Heart left ventricle (tissue), 16 donors: ENCODE measurements around the gene NLGN2. TPM values are rescaled to one million over a fixed set of nuclear protein-coding genes. Genes with fewer than 3 reads are reported as not detected.

ENCODE experiments used
- ATAC-seq, 4 donors: fragments of 200-7000 bp; cut with Tn5 transposase; one replicate each; pipeline ENCODE4 v1.9.1; 2020 to 2022; ENCODE audit warnings: moderate library complexity in 4 of 4, mild to moderate bottlenecking in 3 of 4, moderate number of reproducible peaks in 1 of 4
- DNase-seq, 5 donors: peaks; one replicate each; pipeline ENCODE4 v3.0.0-alpha.2; 2020
- H3K27ac ChIP-seq, 12 donors: fragments of 200-600 bp; sonication (generic) in 4 of 12; one replicate each; pipeline versions ENCODE4 v1.5.0 to v1.8.0; 2016 to 2022; ENCODE audit warnings: mild to moderate bottlenecking in 2 of 12
- H3K27me3 ChIP-seq, 9 donors: fragments of 200-600 bp; sonication (generic) in 2 of 9; one replicate each; pipeline versions ENCODE4 v1.5.1 to v1.8.0; 2016 to 2022; ENCODE audit warnings: mild to moderate bottlenecking in 3 of 9
- H3K36me3 ChIP-seq, 9 donors: fragments of 200-600 bp; sonication (generic) in 2 of 9; one replicate each; pipeline versions ENCODE4 v1.5.0 to v1.8.0; 2018 to 2022; ENCODE audit warnings: mild to moderate bottlenecking in 2 of 9
- H3K4me1 ChIP-seq, 12 donors: fragments of 200-600 bp; sonication (generic) in 4 of 12; one replicate each; pipeline versions ENCODE4 v1.5.0 to v1.8.0; 2016 to 2022; ENCODE audit warnings: mild to moderate bottlenecking in 3 of 12
- H3K4me3 ChIP-seq, 12 donors: fragments of 200-600 bp; sonication (generic) in 4 of 12; one replicate each; pipeline versions ENCODE4 v1.5.0 to v1.8.0; 2017 to 2022; ENCODE audit warnings: mild to moderate bottlenecking in 9 of 12, moderate library complexity in 4 of 12
- H3K9me3 ChIP-seq, 12 donors: fragments of 200-600 bp; sonication (generic) in 4 of 12; one replicate each; pipeline versions ENCODE4 v1.5.0 to v1.8.0; 2016 to 2022; ENCODE audit warnings: mild to moderate bottlenecking in 1 of 12
- POLR2A ChIP-seq, 2 donors: fragments of 450-650 bp; IDR thresholded peaks; one replicate each; pipeline ENCODE4 v1.6.1; 2017; ENCODE audit warnings: antibody characterized with exemption in 2 of 2, mild to moderate bottlenecking in 2 of 2, moderate library complexity in 2 of 2
- WGBS, 4 donors: extraction: QIAGEN DNeasy Blood & Tissue Kit in 2 of 4; methylation state at CpG; one replicate each; pipeline versions ENCODE4 v1.1.5 to v1.1.7; 2013 to 2018; 5-methylcytosine and 5-hydroxymethylcytosine counted together
- intact Hi-C, 10 donors: fragments of 100-400 bp; cut with DNase I; formaldehyde crosslinking; loops; one replicate each; pipeline versions ENCODE4 v1.11.1 to v1.14.2; 2022
- polyA plus RNA-seq, 2 donors: library from polyadenylated mRNA; stranded (reverse); fragments of 200-250 nt; gene quantifications; one replicate each; pipeline ENCODE4 v1.2.3, GENCODE V29; 2013
- total RNA-seq, 9 donors: library from RNA; depleted of rRNA in 2 of 9; stranded (reverse); fragments of >200 nt in 2 of 9; fragmentation: NEBNext Ultra II Directional in 3 of 9; extraction: Animal tissue kit (Norgen Biotek cat#: 25700) in 3 of 9; gene quantifications; one replicate each; pipeline versions ENCODE4 v1.1.0 to v1.2.4, GENCODE V29; 2016 to 2023
- TF ChIP-seq, protein P1 (sequence below), 12 donors: fragments of 200-600 bp; sonication (generic) in 4 of 12; IDR thresholded peaks; one replicate each; pipeline versions ENCODE4 v1.5.0 to v1.8.0; 2018 to 2022; ENCODE audit warnings: antibody characterized with exemption in 12 of 12, mild to moderate bottlenecking in 5 of 12
- donor health status: ischemic (EF 13 %, LVEDD 7.1; RV severe dilation, severe dysfunction).
- donor health status: healthy with polysubstance abuse.
- donor health status: DM: no; HTN: yes; CAD: no.
- donor health status: DM: no; HTN: no; CAD: no.
- donor health status: ischemic (EF 25% LVEDD 6.9; RV normal size, moderate dysfunction).
- donor health status: ischemic (EF 25% LVEDD 5.7; RV mildly dilated, moderate dysfunction).
- donor health status: healthy.
- donor health status: DM: yes; HTN: yes; CAD: no.
- donor health status: ischemic (EF 35%, LVEDD 5.7; RV mildly dilated, moderate dysfunction).
- donor health status: nonischemic (EF 11% LVEDD 7.7; RV severe dilation, severe dysfunction).
- donor health status: DM: yes; HTN: yes; CAD: no.
- donor health status: PGD.
- donor health status: ischemic (EF 29% LVEDD 5.4; RV normal size, mild dysfunction).
- donor health status: nonischemic (EF 23%, LVEDD 6.1; RV moderate dilation, normal function).

Gene NLGN2
- total and polyA plus RNA-seq, 11 donors: 3.5 to 12.9 (median 7.3) TPM

DNA sequence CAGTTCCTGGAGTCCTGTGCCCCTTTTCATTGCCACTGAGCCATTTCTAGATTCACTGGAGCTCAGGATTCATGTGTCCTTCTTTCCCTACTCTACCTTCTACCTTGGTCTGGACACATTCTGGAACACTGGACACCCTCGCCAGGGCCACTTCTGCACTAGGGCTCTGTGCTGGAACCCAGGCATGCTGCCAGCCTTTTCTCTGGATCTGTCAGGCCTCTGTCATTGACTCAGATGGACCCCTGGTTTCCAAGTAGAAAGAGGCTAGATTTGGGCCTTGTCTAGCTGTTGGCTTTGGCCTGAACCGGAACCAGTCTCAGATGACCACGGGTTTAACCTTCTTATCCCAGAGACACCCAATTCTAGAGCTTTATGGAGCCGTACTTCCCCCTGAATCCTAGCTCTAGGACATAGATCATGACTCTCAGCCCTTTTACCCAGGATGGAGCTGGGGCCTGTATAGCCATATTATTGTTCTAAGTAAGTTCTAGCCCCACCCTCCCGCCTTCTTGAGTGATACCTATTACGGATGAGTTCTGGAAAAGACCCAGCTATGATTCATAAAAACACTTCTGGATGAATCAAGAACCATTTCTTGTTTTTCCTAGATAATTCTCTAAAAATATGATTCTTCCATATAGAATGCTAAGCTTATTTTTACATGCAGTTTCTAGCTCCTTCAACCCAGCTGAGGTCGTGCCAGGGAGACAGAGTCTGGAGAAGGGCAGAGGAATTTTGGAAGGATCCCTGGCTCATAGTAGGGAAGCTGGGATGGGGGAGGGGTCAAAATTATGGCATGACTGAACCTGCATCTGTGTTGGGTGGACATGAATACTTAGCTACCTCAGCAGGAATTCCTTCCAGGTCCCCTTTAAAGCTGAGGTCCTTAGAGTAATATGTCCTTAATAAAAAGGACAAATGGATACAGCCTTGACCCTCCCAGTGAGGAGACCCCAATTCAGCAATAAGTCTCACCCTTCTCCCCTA is 36.1 kb downstream of the NLGN2 start:
- 82 to 92% (median 88%) methylated on average over 7 of the region's 7 CpGs for WGBS, 4 donors
- TF ChIP-seq, protein P1, sequence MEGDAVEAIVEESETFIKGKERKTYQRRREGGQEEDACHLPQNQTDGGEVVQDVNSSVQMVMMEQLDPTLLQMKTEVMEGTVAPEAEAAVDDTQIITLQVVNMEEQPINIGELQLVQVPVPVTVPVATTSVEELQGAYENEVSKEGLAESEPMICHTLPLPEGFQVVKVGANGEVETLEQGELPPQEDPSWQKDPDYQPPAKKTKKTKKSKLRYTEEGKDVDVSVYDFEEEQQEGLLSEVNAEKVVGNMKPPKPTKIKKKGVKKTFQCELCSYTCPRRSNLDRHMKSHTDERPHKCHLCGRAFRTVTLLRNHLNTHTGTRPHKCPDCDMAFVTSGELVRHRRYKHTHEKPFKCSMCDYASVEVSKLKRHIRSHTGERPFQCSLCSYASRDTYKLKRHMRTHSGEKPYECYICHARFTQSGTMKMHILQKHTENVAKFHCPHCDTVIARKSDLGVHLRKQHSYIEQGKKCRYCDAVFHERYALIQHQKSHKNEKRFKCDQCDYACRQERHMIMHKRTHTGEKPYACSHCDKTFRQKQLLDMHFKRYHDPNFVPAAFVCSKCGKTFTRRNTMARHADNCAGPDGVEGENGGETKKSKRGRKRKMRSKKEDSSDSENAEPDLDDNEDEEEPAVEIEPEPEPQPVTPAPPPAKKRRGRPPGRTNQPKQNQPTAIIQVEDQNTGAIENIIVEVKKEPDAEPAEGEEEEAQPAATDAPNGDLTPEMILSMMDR (IDR thresholded peaks at IDR 0.05): no peak
- Histone ChIP-seq H3K27me3 (peaks cover 0 to 59% (median 12%) of the 10 kb centered on the region in 9 donors), H3K9me3 (no peaks in the 10 kb centered on the region), H3K4me1 (peaks cover 0 to 46% (median 23%) of the 10 kb centered on the region in 12 donors), H3K36me3 (no peaks in the 10 kb centered on the region), H3K4me3 (no peak overlapping the region), H3K27ac (peak overlapping the region in 1 of 12 donors; percentile 70)
- DNase-seq: no peak
- no peak for ATAC-seq
- intact Hi-C loops: loop anchor here in 4 of 10 donors (5.0 to 10.0 kb wide), 2 partner anchors 34 to 401 kb away; partner anchors contain the start of gene ZBTB4 (in 3 of the 4)

DNA sequence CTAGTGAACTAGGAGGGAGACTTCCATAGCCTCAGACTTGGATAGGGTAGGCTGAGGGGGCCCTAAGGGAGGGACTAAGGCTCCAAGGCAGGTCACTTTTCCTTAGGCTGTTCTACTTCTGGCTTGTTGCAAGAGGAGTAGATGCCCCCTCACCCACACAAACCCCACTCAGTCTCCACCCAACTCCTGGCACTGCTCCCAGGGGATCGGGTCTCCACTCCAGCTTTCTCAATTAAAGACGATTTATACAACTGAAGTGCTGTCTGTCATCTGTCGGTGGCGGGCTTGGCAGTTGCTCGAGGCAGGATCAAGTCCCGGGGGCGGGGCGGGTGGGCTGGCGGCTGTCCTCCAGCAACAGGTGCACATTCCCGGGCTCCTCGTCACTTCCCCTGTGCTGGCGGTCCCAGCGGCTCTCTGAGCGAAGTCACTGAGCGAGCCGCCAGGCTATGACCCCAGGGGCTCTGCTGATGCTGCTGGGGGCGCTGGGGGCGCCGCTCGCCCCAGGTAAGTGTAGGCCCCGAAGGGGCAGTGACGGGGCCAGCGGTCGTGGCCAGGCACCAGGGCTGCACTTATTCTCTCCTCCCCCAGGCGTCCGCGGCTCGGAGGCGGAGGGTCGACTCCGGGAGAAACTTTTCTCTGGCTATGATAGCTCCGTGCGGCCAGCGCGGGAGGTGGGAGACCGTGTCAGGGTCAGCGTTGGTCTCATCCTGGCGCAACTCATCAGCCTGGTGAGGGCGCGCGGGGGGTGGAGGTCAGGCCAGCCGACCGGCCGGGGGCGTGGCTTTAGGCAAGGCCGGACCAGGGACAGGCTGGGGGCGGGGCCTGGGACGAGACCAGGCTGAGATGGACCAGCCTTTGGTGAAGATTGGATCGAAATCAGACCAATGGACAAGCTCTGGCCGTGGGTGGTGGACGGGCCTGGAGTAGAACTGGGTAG is 37.3 kb downstream of the NLGN2 start, which contains the start of gene CHRNB1:
Gene CHRNB1, plus strand, starts transcription at position 380 of the 937 bp plus-strand sequence. Its CDS starts 67 bp downstream, at position 447.
- peaks cover 0 to 48% (median 6%) of the 10 kb centered on the region in 9 donors for H3K27me3 ChIP-seq
- intact Hi-C loops: loop anchor here in 4 of 10 donors (5.0 to 10.0 kb wide), 2 partner anchors 32 to 400 kb away; partner anchors contain the start of gene ZBTB4 (in 3 of the 4)
- ATAC-seq (peak; percentile 80 to 92 (median 90)), DNase-seq (peak; percentile 82 to 90 (median 86))
- H3K4me3 ChIP-seq: peak within 1 kb of the TSS; percentile 40 to 64 (median 54)
- peaks cover 0 to 35% (median 17%) of the 10 kb centered on the region in 12 donors for H3K4me1 ChIP-seq
- H3K27ac ChIP-seq: peak within 1 kb of the TSS in 10 of 12 donors; percentile 27 to 77 (median 65)
- WGBS, 4 donors: 4 to 5% (median 4%) methylated on average over 19 to 51 of the region's 51 CpGs
- no peaks in the 10 kb centered on the region for H3K9me3 ChIP-seq
- TF ChIP-seq POLR2A (IDR thresholded peaks at IDR 0.05): no peak
- TF ChIP-seq, protein P1 (IDR thresholded peaks at IDR 0.05): peak in 3 of 12 donors; percentile 13 to 18 (median 16)
- no peaks in the 10 kb centered on the region for H3K36me3 ChIP-seq

DNA sequence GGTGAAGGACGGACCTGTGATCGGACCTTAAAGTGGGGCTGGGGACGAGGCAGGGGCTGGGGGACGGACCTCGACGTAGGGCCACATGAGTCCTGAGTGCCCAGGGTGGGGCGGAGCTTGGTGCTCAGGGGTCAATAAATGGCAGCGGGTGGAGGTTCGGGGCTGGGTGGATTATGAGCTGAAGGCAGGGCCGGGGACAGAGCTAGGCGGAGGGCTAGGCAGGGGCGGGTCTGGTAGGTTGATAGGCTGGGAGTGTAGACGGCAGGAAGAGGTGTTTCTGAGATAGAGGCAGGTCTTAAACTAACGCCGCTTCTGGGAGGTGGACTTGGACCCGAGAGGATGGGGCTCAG is 37.9 kb downstream of the NLGN2 start:
- no peak for DNase-seq
- H3K27ac ChIP-seq: peak overlapping the region in 5 of 12 donors; percentile 27 to 77 (median 65)
- peak; percentile 15 to 43 (median 37) for ATAC-seq
- intact Hi-C loops: loop anchor here in 1 of 10 donors (10.0 kb wide), 1 partner anchor 399 kb away; no protein-coding TSS in a partner anchor
- no peaks in the 10 kb centered on the region for H3K36me3 ChIP-seq
- peaks cover 0 to 28% (median 11%) of the 10 kb centered on the region in 12 donors for H3K4me1 ChIP-seq
- H3K9me3 ChIP-seq: no peaks in the 10 kb centered on the region
- 9 to 30% (median 18%) methylated on average over 16 of the region's 16 CpGs for WGBS, 4 donors
- peak overlapping the region; percentile 40 to 64 (median 54) for H3K4me3 ChIP-seq
- H3K27me3 ChIP-seq: peaks cover 0 to 41% (median 2%) of the 10 kb centered on the region in 9 donors
- TF ChIP-seq POLR2A (IDR thresholded peaks at IDR 0.05): no peak
- TF ChIP-seq, protein P1 (IDR thresholded peaks at IDR 0.05): no peak
